CD4-positive, alpha-beta T cell treated with Interleukin-17A for 4 hours (primary cell): Measurements from ENCODE around the gene OTOGL.
"Not testable (repeated sequence)": the region's sequence is repeated elsewhere in the genome, so short reads cannot be mapped to it uniquely, and the experiment has no call there.

Source experiments
- DNase-seq: peaks from one replicate; pipeline ENCODE4 v3.0.0-alpha.2; 2020; ENCODE audit warnings: mixed read lengths

Gene OTOGL

GRCh38 chr12:80282226-80282625 lies 182.9 kb downstream of the OTOGL start:
- no peak for DNase-seq

- no peak for DNase-seq
These were observed 183.4 kb downstream of the OTOGL start for GRCh38 chr12:80282761-80283160.

DNA sequence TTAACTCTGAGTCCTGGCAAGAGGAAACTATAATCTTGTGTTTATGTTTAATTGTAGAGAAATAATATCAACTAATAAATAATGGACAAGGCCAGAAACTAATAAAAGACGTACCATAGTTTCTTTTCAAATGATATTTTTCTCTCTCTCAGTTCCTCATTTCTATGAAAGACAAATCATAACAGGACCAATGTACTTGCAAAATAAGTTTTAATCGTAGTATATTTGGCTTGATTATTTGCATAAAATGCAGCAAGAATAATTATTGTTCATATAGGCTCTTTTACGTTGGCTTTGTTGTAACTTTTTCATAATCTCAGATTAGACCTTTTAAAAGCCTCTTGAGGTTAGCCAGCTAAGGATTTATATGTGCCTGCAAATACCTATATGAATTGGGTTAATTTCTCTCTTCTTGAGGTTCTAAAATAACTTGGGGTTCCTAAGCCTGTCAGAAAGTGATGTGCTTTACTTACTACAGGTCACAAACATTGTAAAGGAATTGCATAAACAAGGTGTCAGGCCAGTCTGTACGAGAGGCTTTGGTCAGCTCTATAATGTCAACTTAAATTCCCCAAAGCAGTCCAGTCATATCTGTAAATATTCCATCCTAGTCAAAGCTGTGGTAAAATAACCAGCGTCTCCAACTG lies 191.9 kb downstream of the OTOGL start:
- DNase-seq, result no peak

GRCh38 chr12:80293347-80293746 lies 194.0 kb downstream of the OTOGL start:
- no peak for DNase-seq

DNA sequence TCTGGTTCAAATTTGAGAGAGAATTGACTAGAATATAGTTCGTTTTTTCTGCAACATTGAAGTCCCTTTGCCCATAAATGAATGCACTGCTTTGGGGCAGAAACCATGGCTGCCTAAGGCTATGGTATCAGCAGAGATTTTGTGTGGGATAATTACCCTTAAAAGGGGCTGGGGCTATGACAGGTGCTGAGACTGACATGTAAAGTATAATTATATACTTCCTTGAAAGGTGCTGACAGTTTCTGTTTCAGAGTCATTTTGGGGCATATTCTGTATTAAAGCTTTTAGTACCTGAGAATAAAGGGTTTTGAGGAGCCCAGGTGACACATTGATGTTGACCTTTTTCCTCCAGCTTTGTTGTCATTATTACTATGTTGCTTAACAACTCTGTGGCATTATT lies 194.4 kb downstream of the OTOGL start:
- DNase-seq, result no peak

- no peak for DNase-seq
These were observed 199.9 kb downstream of the OTOGL start for GRCh38 chr12:80299219-80299618.

DNA sequence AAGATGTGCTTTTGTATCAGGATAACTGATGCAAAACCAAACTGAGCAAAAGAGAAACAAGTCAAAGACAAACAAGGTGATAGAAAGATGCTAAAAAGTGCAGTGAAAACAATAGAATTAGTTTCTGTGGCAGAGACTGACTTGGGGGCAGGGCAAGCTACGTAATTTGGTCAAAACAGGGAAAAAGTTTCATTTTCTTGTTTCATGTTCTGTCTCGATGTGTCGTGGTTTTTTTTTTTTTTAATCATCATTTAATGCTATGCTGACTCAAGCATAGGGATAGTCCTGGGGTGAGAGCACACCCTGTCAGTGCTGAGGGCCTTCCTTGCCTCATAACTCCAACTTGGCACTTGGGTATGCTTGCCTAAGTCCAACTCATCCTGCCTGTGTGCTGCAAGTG lies 200.6 kb downstream of the OTOGL start:
- no peak for DNase-seq

DNA sequence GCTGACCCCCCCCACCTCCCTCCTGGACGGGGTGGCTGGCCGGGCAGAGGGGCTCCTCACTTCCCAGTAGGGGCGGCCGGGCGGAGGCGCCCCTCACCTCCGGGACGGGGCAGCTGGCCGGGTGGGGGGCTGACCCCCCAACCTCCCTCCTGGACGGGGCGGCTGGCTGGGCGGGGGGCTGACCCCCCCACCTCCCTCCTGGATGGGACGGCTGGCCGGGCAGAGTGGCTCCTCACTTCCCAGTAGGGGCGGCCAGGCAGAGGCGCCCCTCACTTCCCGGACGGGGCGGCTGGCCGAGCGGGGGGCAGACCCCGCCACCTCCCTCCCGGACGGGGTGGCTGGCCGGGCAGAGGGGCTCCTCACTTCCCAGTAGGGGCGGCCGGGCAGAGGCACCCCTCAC lies 208.1 kb downstream of the OTOGL start:
- DNase-seq, result not testable (repeated sequence)

DNA sequence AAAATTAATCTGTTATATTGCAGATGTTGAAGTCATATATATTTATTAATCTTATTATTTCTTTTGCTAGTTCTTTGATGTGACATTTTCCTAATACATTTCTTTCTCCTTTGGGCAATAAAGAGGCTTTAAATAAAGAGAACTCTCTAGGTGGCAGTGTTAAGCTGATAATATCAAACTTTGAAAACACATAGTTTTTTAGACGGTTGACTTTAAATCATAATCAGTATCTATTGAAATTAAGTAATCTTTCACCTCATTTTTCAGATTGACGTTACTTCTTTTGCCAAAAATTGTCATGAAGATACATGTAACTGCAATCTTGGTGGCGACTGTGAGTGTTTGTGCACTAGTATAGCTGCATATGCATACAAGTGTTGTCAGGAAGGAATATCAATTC lies 213.9 kb downstream of the OTOGL start:
- DNase-seq, result no peak

DNA sequence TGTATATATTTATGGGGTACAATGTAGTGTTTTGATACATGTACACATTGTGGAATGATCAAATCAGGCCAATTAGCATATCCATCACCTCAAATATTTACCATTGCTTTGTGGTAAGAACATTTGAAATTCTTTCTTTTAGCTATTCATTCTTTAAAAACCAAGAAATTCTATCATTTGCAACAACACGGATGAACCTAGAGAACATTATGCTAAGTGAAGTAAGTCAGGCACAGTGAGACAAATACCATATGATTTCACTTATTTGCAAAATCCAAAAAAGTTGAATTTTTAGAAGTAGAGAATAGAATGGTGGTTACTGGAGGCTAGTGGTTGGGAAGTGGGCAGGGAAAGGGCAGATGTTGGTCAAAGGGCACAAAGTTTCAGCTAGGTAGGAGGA lies 215.4 kb downstream of the OTOGL start:
- no peak for DNase-seq

- no peak for DNase-seq
These were observed 216.9 kb downstream of the OTOGL start for GRCh38 chr12:80316222-80316621.

DNA sequence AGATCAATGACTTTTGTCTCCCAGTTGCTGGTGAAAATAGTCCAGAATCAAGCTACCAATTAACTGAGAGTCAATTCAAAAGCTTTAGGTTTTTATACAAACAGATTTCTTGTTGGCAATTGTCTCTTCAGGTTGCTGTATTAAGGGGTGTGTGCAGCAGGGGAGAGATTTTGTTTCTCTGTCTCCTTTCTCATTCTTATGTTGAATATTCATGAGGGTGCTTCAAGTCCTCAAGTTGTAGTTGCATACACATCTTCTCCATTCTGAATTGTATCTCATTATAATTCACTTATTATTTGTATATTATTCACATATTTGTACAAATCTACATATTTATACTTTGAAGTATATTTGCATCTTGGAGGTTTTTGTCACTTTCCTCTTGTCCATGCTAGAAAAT lies 218.0 kb downstream of the OTOGL start:
- DNase-seq, result no peak

DNA sequence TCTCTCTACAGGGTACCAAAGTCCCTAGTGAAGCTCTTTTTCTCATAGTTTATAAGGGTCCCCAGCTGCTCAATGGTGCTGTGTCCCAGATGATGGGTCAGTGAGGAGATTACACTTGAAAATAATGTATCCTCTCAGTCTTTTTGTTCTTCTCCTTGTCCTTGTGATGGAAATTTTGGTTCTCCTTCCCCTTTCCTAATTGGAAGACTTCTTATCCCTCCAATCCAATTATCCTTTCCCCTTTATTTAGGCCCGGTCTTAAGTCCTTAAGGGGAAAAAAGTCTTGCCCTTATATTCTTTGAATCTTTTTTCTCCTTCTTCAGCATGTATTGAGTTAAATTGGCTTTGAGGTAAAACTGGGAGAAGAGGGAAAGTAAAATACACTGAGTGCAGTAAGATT lies 218.6 kb downstream of the OTOGL start:
- no peak for DNase-seq

GRCh38 chr12:80320121-80320678 lies 220.9 kb downstream of the OTOGL start:
- DNase-seq, result no peak

DNA sequence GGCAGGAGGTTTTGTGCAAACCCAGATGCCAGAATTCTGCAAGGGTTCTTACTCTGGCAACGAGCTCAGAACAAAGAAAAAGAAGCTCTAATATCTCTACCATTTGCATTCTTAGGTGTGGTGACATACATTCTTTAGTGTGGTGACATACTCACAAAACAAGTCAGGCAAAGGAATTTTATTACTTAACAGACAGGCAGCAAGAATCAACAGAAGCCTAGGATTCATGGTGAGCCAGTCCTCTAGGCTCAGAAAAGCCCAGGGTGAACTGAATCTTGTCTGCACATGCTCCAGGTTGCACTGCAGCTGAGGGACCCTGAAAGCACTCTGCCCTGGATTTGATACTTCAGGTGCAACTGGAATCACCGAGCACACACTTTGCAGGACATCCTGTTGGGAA lies 222.3 kb downstream of the OTOGL start:
- DNase-seq, result no peak

DNA sequence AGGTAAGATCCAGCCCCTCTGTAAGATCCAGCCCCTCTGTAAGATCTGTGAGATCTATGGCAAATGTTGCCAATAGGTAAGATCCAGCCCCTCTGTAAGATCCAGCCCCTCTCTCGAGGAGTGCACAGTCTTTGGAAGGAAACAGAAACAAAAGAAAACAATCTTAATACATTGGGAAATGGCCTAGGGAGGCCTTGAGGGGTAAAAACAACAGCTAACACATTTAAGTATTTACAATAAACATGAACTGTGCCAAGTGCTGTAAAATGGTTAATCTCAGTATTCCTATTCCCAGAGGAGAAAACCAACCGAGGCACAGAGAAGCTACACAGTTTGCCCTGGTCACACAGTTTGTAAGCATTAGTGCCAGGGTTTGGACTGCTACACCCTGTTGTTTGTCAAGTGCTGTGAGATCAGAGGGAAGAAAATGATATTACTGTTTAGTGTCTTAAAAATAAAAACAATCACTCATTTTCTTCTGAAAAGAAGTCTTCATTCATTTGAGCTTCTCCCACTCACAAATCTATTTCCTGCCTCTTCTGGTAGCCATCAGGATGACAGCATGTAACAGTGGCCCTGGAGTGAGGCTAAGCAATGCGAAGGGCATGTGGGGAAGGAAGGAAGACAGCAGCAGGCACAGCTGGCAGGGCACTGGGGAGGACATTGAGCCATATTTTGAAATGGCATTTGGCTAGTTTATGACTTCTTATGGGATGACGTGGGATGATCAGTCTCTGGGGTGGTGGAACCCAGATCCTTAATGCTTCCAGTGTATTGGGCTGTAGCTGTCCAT lies 226.0 kb downstream of the OTOGL start:
- DNase-seq, result no peak

DNA sequence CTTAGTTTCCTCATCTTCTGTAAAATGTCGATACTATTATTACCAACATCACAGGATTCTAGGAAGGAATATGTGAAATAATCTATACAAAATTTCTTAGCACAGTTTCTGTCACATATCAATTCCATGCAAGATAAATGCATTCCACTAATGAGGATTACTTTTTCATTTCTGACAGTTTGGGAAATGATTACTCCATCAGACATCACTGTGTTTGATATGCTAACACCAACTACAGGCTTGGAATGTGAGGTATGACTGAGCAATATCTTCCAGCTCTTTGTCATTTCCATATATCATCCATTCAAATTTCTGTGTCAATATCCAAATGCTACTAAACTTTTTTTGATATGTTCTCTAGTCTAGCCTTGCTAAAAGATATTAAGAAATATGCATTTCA lies 233.5 kb downstream of the OTOGL start:
- DNase-seq, result no peak

GRCh38 chr12:80352474-80352873 lies 253.1 kb downstream of the OTOGL start:
- DNase-seq, result no peak

- no peak for DNase-seq
These were observed 253.9 kb downstream of the OTOGL start for GRCh38 chr12:80353254-80353653.

DNA sequence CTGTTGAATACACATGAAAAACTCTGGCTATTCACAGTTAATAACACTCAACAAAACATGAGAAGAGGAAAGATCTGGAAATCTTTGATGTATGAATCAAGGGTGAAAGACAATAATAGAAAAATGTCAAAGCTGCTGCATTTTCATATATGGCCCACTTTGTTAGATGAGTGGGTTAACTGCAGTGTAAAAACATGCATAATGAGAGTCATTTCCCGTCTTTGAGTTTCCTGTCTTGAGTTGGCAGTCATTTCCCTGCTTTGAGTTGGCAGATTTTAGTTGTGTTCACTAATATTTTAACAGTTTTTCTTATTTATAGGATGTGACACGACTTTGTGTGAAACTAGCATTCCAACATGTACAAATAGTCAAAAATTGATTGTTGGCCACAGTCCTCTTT lies 256.8 kb downstream of the OTOGL start:
- no peak for DNase-seq

DNA sequence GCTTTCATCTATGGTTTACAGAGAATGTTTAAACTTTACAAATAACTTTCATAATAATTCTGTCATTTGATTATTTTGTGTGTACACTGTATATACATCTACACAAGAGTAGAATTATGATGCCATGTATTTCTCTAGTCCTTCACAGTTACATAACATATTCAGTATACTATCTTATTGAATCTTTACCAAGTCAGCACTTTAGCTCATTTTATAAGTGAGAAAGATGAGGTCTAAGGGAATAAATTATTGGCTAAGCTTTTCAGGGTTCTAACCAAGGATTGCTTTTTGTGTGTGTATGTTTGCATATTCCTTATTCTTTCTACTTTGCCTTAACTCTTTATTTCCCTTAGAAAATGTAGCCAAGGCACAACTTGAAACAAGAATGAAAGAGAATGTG lies 260.4 kb downstream of the OTOGL start:
- no peak for DNase-seq

GRCh38 chr12:80364056-80364455 lies 264.7 kb downstream of the OTOGL start:
- no peak for DNase-seq

DNA sequence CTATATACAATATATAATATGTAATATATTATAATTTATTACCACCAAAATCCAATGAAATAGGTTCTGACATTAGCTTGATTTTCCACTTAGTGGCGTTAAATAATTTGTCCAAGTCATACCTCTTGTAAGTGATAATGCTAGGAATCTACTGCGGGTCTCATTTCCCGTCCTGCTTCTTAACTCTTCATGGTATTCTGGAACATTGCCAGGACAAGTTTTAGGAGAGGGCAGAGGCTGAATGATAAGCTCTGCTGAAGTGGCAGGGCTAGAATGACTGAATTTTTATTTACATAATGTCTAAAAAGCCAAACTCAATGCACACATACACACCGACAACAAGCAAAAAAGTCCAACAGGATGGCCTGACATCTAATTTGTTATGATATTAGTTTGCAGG lies 274.3 kb downstream of the OTOGL start:
- DNase-seq, result no peak

- DNase-seq, result no peak
These were observed 275.3 kb downstream of the OTOGL start for GRCh38 chr12:80374615-80375014.
